ENCODE results near the gene KCTD16.

Gene KCTD16

GRCh38 chr5:144429405-144429804 lies 258.7 kb downstream of the KCTD16 start:
- TF ChIP-seq ISL1 (CRISPR knock-in tag; IDR thresholded peaks at IDR 0.05) = no peak
- TF ChIP-seq ESRRG (CRISPR knock-in tag; IDR thresholded peaks at IDR 0.05) = no peak
- no peak for TF ChIP-seq ZC3H10 (CRISPR knock-in tag; IDR thresholded peaks at IDR 0.05)
- TF ChIP-seq TCF4 (CRISPR knock-in tag; IDR thresholded peaks at IDR 0.05; ENCODE audit: borderline replicate concordance) = no peak
- no peak for TF ChIP-seq CSRNP3 (CRISPR knock-in tag; IDR thresholded peaks at IDR 0.05)
- no peak for TF ChIP-seq ZFP30 (CRISPR knock-in tag; IDR thresholded peaks at IDR 0.05)
- no peak for TF ChIP-seq CSDC2 (CRISPR knock-in tag; IDR thresholded peaks at IDR 0.05)
- TF ChIP-seq, protein P1, sequence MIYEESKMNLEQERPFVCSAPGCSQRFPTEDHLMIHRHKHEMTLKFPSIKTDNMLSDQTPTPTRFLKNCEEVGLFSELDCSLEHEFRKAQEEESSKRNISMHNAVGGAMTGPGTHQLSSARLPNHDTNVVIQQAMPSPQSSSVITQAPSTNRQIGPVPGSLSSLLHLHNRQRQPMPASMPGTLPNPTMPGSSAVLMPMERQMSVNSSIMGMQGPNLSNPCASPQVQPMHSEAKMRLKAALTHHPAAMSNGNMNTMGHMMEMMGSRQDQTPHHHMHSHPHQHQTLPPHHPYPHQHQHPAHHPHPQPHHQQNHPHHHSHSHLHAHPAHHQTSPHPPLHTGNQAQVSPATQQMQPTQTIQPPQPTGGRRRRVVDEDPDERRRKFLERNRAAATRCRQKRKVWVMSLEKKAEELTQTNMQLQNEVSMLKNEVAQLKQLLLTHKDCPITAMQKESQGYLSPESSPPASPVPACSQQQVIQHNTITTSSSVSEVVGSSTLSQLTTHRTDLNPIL (CRISPR knock-in tag; IDR thresholded peaks at IDR 0.05; ENCODE audit: low read depth) = no peak
- TF ChIP-seq GLIS3 (CRISPR knock-in tag; IDR thresholded peaks at IDR 0.05) = no peak
- no peak for TF ChIP-seq ZNF70 (CRISPR knock-in tag; IDR thresholded peaks at IDR 0.05)
- TF ChIP-seq SNAI2 (CRISPR knock-in tag; IDR thresholded peaks at IDR 0.05) = no peak
- no peak for TF ChIP-seq ZFP3 (CRISPR knock-in tag; IDR thresholded peaks at IDR 0.05)
- ATAC-seq = no peak

DNA sequence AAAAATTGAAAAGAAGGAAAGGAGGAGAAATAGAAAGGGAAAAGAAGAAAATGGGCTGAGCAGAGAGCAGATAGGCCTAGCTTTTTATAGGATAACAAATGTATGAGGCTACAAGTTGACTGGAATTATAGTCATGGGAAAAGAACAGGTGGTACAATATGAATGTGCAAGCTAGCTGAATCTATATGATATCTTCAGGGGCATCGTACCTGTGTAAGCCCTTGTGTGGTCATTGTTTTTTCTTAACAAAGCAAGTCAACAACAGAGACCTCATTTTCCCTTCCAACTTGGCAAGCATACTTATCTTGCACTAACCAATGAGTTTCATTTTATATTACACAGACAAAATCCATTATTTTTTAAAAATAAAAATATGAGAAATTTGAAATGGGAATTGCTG lies 259.2 kb downstream of the KCTD16 start:
- TF ChIP-seq CSRNP3 (CRISPR knock-in tag; IDR thresholded peaks at IDR 0.05) (no peak), TSHZ2 (CRISPR knock-in tag; IDR thresholded peaks at IDR 0.05) (no peak), ZNF70 (CRISPR knock-in tag; IDR thresholded peaks at IDR 0.05) (no peak), SNAI2 (CRISPR knock-in tag; IDR thresholded peaks at IDR 0.05) (no peak)
- ATAC-seq = no peak

DNA sequence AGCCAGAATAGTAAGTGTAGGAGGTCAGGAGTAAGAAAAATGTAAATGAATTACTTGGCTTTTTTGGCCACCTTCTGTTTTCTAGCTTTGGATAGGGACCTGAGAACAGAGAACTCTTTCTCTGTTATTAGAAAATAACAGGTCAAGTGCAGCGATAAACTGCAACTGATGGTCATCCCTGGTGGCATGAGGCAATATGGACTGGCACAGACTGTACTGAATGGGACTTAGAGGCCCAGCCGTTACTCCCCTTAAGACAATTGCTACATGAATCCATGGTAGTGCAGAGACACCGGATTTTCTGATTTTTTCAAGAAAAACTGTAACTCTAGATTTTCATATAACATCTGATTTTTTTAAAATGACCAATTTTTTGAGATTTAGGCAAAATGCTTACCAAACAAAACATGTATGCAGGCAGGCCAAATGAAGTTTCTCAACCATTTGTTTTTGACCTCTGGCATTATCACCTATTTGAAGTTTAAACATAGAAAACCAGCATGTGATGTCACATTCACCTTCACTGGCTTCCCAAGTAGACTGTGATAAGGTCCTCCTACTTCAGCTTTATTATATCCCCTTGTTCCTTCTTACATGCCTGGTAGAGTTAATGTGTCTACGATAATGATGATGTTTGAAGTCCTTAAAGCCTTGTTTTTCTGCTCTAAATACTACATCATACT lies 262.6 kb downstream of the KCTD16 start:
- no peak for TF ChIP-seq OSR1 (CRISPR knock-in tag; IDR thresholded peaks at IDR 0.05)
- TF ChIP-seq, protein P1 (CRISPR knock-in tag; IDR thresholded peaks at IDR 0.05; ENCODE audit: low read depth) = no peak
- TF ChIP-seq ARNTL (CRISPR knock-in tag; IDR thresholded peaks at IDR 0.05; ENCODE audit: borderline replicate concordance, low read depth) = no peak
- no peak for TF ChIP-seq RARB (CRISPR knock-in tag; IDR thresholded peaks at IDR 0.05)
- TF ChIP-seq CSRNP3 (CRISPR knock-in tag; IDR thresholded peaks at IDR 0.05) = no peak
- TF ChIP-seq ESRRG (CRISPR knock-in tag; IDR thresholded peaks at IDR 0.05) = no peak
- no peak for TF ChIP-seq TCF4 (CRISPR knock-in tag; IDR thresholded peaks at IDR 0.05; ENCODE audit: borderline replicate concordance)
- TF ChIP-seq GLIS3 (CRISPR knock-in tag; IDR thresholded peaks at IDR 0.05) = no peak
- TF ChIP-seq SNAI2 (CRISPR knock-in tag; IDR thresholded peaks at IDR 0.05) = no peak
- TF ChIP-seq PPARA (CRISPR knock-in tag; IDR thresholded peaks at IDR 0.05; ENCODE audit: borderline replicate concordance) = no peak
- TF ChIP-seq PATZ1 (CRISPR knock-in tag; IDR thresholded peaks at IDR 0.05; ENCODE audit: borderline replicate concordance) = no peak
- no peak for TF ChIP-seq ZC3H10 (CRISPR knock-in tag; IDR thresholded peaks at IDR 0.05)
- TF ChIP-seq ISL1 (CRISPR knock-in tag; IDR thresholded peaks at IDR 0.05) = no peak
- no peak for TF ChIP-seq ZFP3 (CRISPR knock-in tag; IDR thresholded peaks at IDR 0.05)
- TF ChIP-seq ZNF70 (CRISPR knock-in tag; IDR thresholded peaks at IDR 0.05) = no peak
- TF ChIP-seq ZNF565 (CRISPR knock-in tag; conservative IDR thresholded peaks at IDR 0.05; ENCODE audit: low read depth) = no peak
- no peak for ATAC-seq
